ENCODE data around the gene COL25A1.
"Not testable (repeated sequence)": the region's sequence is repeated elsewhere in the genome, so short reads cannot be mapped to it uniquely, and the experiment has no call there.

The COL25A1 gene

GRCh38 chr4:109121561-109121960 is 180.9 kb downstream of the COL25A1 start:
- no peak for DNase-seq (ENCODE audit: low read depth)

- DNase-seq (ENCODE audit: low read depth): no peak
Observed at GRCh38 chr4:109119852-109120251, 182.6 kb downstream of the COL25A1 start.

GRCh38 chr4:109118635-109119034 is 183.8 kb downstream of the COL25A1 start:
- DNase-seq (ENCODE audit: low read depth): no peak

- no peak for DNase-seq (ENCODE audit: low read depth)
Observed at GRCh38 chr4:109114501-109114900, 188.0 kb downstream of the COL25A1 start.

GRCh38 chr4:109113521-109113920 is 188.9 kb downstream of the COL25A1 start:
- DNase-seq (ENCODE audit: low read depth): peak; percentile 39

GRCh38 chr4:109111031-109111430 is 191.4 kb downstream of the COL25A1 start:
- DNase-seq (ENCODE audit: low read depth): no peak

- DNase-seq (ENCODE audit: low read depth): not testable (repeated sequence)
Observed at GRCh38 chr4:109108215-109108614, 194.2 kb downstream of the COL25A1 start.

- no peak for DNase-seq (ENCODE audit: low read depth)
Observed at GRCh38 chr4:109094056-109094455, 208.4 kb downstream of the COL25A1 start.

- no peak for DNase-seq (ENCODE audit: low read depth)
Observed at GRCh38 chr4:109091727-109092409, 210.6 kb downstream of the COL25A1 start.

GRCh38 chr4:109083911-109084310 is 218.5 kb downstream of the COL25A1 start:
- DNase-seq (ENCODE audit: low read depth): no peak

GRCh38 chr4:109079731-109080130 is 222.7 kb downstream of the COL25A1 start:
- peak; percentile 80 for DNase-seq (ENCODE audit: low read depth)

GRCh38 chr4:109079201-109079600 is 223.3 kb downstream of the COL25A1 start:
- DNase-seq (ENCODE audit: low read depth): peak; percentile 47

GRCh38 chr4:109078724-109079123 is 223.7 kb downstream of the COL25A1 start:
- peak; percentile 76 for DNase-seq (ENCODE audit: low read depth)

GRCh38 chr4:109077505-109077904 is 225.0 kb downstream of the COL25A1 start:
- peak; percentile 35 for DNase-seq (ENCODE audit: low read depth)

- not testable (repeated sequence) for DNase-seq (ENCODE audit: low read depth)
Observed at GRCh38 chr4:109076709-109077108, 225.7 kb downstream of the COL25A1 start.

GRCh38 chr4:109075621-109076020 is 226.8 kb downstream of the COL25A1 start:
- DNase-seq (ENCODE audit: low read depth): no peak

GRCh38 chr4:109072595-109072994 is 229.9 kb downstream of the COL25A1 start:
- peak; percentile 92 for DNase-seq (ENCODE audit: low read depth)

- DNase-seq (ENCODE audit: low read depth): not testable (repeated sequence)
Observed at GRCh38 chr4:109070677-109071076, 231.8 kb downstream of the COL25A1 start.

- DNase-seq (ENCODE audit: low read depth): peak; percentile 80
Observed at GRCh38 chr4:109067508-109068235, 234.8 kb downstream of the COL25A1 start.

GRCh38 chr4:109065006-109065405 is 237.5 kb downstream of the COL25A1 start:
- DNase-seq (ENCODE audit: low read depth): no peak

GRCh38 chr4:109053257-109053656 is 249.2 kb downstream of the COL25A1 start:
- DNase-seq (ENCODE audit: low read depth): no peak

GRCh38 chr4:109052821-109053220 is 249.6 kb downstream of the COL25A1 start:
- DNase-seq (ENCODE audit: low read depth): peak; percentile 21

- no peak for DNase-seq (ENCODE audit: low read depth)
Observed at GRCh38 chr4:109051054-109051453, 251.4 kb downstream of the COL25A1 start.

- no peak for DNase-seq (ENCODE audit: low read depth)
Observed at GRCh38 chr4:109049926-109050325, 252.5 kb downstream of the COL25A1 start.

All from iris pigment epithelial cell (primary cell).